Esophagus (tissue), 2 donors: Measurements from ENCODE around the gene IGFBPL1. TPM values are rescaled to one million over a fixed set of nuclear protein-coding genes. Genes with fewer than 3 reads are reported as not detected.

Source experiments
- H3K27ac ChIP-seq, 2 donors: one replicate each; pipeline ENCODE4 v1.5.1; 2013; ENCODE audit warnings: low read depth in 2 of 2, mild to moderate bottlenecking in 2 of 2, inconsistent platforms in 1 of 2, low read length in 1 of 2, moderate library complexity in 1 of 2
- H3K27me3 ChIP-seq, 2 donors: one replicate each; pipeline ENCODE4 v1.6.1; 2013; ENCODE audit warnings: low read length in 2 of 2, control low read depth in 1 of 2, mild to moderate bottlenecking in 1 of 2; ENCODE audit not compliant: insufficient read depth in 2 of 2, control insufficient read depth in 1 of 2
- H3K36me3 ChIP-seq, 2 donors: one replicate each; pipeline ENCODE4 v1.6.1; 2013; ENCODE audit warnings: low read length in 1 of 2; ENCODE audit not compliant: control insufficient read depth in 2 of 2, insufficient read depth in 2 of 2
- H3K4me1 ChIP-seq, 2 donors: one replicate each; pipeline ENCODE4 v1.6.1; 2013; ENCODE audit warnings: low read length in 1 of 2; ENCODE audit not compliant: control insufficient read depth in 2 of 2, insufficient read depth in 2 of 2
- H3K4me3 ChIP-seq, 2 donors: one replicate each; pipeline ENCODE4 v1.5.1; 2013; ENCODE audit warnings: low read length in 2 of 2, mild to moderate bottlenecking in 2 of 2, low read depth in 1 of 2, moderate library complexity in 1 of 2
- H3K9me3 ChIP-seq, 2 donors: one replicate each; pipeline ENCODE4 v1.6.1; 2013; ENCODE audit warnings: mild to moderate bottlenecking in 2 of 2, low read depth in 1 of 2, low read length in 1 of 2, moderate library complexity in 1 of 2; ENCODE audit not compliant: control insufficient read depth in 2 of 2, insufficient read depth in 1 of 2
- WGBS, 2 donors: extraction: QIAGEN DNeasy Blood & Tissue Kit; methylation state at CpG; one replicate each; pipeline ENCODE4 v1.1.7; 2013; 5-methylcytosine and 5-hydroxymethylcytosine counted together
- polyA plus RNA-seq, 2 donors: library from polyadenylated mRNA; stranded (reverse); fragments of 200-250 nt; gene quantifications; one replicate each; pipeline ENCODE4 v1.2.3, GENCODE V29; 2013
- donor health status: healthy with polysubstance abuse.
- donor health status: Bipolar disorder and iron deficiency.

Gene IGFBPL1
- polyA plus RNA-seq, 2 donors = 0.02 TPM; not detected in 1

DNA sequence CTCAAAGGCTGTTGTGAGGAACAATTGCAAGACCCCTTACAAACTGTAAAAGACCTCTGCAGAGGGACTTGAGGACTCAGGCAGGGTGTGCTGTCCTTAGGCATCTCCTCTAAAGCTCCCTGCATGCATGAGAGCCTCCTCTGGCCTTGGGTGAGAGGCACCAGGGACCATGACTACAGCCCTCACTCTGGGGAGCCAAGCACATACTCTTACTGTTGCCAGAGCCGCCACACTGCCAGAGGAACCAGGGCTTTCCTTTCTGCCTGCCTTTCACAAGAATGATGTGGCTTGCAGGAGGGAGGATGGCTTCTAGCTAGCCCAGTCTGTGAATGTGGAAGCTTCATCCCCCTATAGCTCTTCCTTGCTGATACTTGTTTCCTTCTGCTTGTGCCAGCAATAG lies 5.9 kb downstream of the IGFBPL1 start:
- no peaks in the 10 kb centered on the region for H3K36me3 ChIP-seq
- peaks cover 0 to 2% of the 10 kb centered on the region in 2 donors for H3K9me3 ChIP-seq
- H3K27ac ChIP-seq = no peak overlapping the region
- no peaks in the 10 kb centered on the region for H3K27me3 ChIP-seq
- H3K4me1 ChIP-seq = no peaks in the 10 kb centered on the region
- H3K4me3 ChIP-seq = no peak overlapping the region
- 98 to 100% methylated on average over 1 of the region's 1 CpG for WGBS, 2 donors

DNA sequence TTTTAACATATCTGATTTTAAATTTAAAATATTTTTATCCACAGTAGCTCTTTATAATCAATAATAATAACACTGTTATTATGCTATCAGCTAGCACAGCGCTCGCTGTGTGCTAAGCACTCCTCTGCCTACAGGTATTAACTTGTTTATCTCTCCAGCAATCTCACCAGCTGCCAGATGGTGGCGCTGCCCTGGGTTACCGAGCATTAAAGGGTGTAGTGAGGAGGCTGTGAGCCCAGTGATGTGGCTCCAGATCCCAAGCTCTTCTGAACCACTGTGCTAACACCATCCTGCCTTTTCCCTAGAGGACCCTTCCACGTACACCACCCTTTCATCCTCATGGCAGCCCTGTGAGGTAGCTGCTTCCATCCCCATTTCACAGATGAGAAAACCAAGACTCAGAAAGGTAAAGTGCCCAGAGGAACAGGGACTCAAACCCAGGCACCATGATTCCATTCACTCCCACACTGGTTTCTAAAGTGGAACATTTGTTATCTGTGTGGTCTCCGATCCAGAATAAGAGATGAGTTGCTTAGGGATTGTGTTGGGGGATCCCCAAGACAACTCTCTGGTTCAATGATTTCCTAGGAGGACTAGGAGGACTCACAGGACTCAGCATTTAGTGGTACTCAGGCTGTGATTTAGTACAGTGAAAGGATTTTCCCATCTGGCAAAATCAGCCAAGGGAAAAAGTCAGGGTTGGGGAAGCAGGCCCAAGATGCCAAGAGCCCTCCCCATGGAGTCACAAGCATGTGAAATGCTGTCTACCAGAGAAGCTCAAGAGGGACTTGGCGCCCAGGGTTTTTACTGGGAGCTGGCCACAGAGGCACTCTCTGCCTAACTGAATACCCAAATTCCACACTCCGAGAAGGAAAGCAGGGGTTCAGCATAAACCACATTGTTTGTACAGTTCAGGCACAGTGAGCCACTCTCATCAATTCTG lies 7.0 kb downstream of the IGFBPL1 start:
- H3K27me3 ChIP-seq = no peaks in the 10 kb centered on the region
- H3K27ac ChIP-seq = no peak overlapping the region
- peaks cover 0 to 2% of the 10 kb centered on the region in 2 donors for H3K9me3 ChIP-seq
- no peak overlapping the region for H3K4me3 ChIP-seq
- no peaks in the 10 kb centered on the region for H3K4me1 ChIP-seq
- 69 to 71% methylated on average over 8 of the region's 8 CpGs for WGBS, 2 donors
- H3K36me3 ChIP-seq = no peaks in the 10 kb centered on the region

DNA sequence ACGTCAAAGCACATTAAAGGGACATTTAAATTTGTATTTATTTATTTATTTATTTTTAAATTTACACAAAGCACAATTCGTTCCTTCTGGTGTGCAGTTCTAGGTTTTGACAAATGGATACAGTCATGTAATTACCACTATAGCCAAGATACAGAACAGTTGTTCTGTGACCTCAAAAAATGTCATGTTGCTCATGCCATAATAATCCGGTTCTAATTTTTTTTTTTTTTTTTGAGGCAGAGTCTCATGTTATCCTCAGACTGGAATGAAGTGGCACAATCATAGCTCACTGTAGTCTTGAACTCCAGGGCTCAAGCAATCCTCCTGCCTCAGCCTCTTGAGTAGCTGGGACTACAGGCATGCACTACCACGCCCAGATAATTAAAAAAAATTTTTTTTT lies 7.8 kb downstream of the IGFBPL1 start:
- Histone ChIP-seq H3K9me3 (peaks cover 0 to 2% of the 10 kb centered on the region in 2 donors), H3K4me3 (no peak overlapping the region), H3K27me3 (no peaks in the 10 kb centered on the region), H3K36me3 (no peaks in the 10 kb centered on the region), H3K4me1 (no peaks in the 10 kb centered on the region), H3K27ac (no peak overlapping the region)
- 68 to 69% methylated on average over 4 of the region's 4 CpGs for WGBS, 2 donors

DNA sequence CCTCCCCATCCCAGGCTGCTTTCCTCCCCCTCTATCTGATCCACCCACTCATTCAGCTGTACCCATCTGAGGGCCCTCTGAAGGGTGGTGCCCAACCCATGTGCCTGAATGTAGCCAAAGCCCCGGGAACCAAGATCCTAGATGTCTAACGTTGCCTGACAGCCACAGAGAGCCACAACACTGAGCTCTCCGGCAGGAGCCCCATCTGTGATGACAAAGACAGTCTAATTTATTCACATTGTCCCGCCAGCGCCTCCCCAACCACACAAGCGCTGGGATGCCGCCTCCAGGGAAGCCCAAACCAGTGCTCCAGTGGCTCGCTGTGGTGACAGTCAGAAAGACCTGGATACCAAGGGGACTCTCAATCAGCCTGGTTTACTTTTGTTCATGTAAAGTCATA lies 8.4 kb downstream of the IGFBPL1 start:
- Histone ChIP-seq H3K27me3 (no peaks in the 10 kb centered on the region), H3K36me3 (no peaks in the 10 kb centered on the region), H3K4me1 (no peaks in the 10 kb centered on the region), H3K9me3 (peaks cover 0 to 2% of the 10 kb centered on the region in 2 donors), H3K4me3 (no peak overlapping the region), H3K27ac (no peak overlapping the region)
- WGBS, 2 donors = 91 to 92% methylated on average over 8 of the region's 8 CpGs

DNA sequence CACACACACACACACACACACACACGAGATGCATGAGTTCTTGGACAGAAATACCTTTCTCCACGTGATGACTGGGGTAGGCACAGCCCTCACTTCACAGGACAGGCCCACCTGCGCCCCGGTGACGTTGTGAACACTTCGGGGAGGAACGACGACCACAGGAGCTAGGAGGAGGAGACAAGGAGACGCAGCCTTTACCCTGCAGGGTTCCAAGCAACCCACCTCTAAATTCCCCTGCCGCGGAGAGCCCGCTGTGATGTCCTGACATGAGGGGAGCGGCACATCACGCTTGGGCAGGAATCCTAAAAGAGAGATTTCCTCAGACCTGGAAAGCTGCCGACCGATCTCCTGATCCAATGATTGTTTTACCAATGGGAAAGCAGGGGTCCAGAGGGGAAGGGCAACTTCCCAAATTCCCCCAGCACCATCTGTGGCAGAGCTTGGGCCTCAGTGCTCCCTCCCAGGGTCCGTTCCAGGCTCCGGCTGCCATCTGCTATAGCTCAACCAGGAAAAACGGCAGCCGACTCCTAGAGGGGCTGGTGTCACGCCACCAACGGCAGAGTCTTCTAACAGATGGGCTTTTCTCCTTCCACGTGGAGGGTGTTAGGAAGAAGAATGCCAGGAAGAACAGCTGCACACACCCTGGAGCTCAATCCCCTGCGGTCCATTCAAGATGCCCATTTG lies 10.1 kb downstream of the IGFBPL1 start:
- Histone ChIP-seq H3K4me3 (no peak overlapping the region), H3K27me3 (no peaks in the 10 kb centered on the region), H3K36me3 (no peaks in the 10 kb centered on the region), H3K9me3 (peaks cover 0 to 2% of the 10 kb centered on the region in 2 donors), H3K4me1 (no peaks in the 10 kb centered on the region), H3K27ac (no peak overlapping the region)
- 44 to 51% methylated on average over 24 of the region's 24 CpGs for WGBS, 2 donors

DNA sequence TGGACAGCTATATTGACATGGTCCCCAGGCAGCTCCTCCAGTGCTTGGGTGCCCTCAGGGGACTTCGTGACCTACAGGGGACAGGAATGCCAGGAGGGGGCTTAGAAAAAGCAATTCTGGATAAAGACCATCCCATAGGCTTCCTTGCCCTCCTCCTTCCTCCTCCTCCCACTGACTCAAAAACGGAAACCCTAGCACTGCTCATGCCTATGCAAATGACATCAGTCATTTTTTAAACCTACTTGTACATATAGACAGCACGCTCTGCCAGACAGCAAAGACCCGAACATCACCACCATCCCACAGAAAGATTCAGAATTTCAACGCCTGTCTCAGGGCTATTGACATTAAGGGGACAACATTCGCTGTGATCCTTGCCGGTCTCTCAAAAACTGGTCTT lies 11.0 kb downstream of the IGFBPL1 start:
- no peak overlapping the region for H3K27ac ChIP-seq
- no peaks in the 10 kb centered on the region for H3K36me3 ChIP-seq
- no peaks in the 10 kb centered on the region for H3K4me1 ChIP-seq
- WGBS, 2 donors = 72 to 77% methylated on average over 7 of the region's 7 CpGs
- H3K9me3 ChIP-seq = no peaks in the 10 kb centered on the region
- H3K27me3 ChIP-seq = no peaks in the 10 kb centered on the region
- no peak overlapping the region for H3K4me3 ChIP-seq

DNA sequence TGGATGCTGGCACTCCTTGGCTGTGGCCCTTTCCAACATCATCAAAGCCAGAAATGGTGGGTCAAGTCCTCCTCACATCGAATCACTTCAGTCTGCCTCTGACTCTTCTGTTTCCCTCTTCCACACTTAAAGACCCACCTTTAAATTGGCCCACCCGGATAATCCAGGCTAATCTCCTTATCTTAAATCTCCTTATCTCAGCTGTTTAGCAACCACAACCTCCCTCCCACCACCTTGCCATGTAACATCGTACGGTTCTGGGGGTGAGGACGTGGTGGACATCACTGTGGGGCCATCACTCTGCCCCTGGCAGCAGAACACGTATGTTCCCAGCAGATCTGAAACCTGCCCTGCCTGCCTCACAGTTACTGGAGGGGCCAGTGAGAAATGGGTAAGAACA lies 11.5 kb downstream of the IGFBPL1 start:
- H3K27me3 ChIP-seq = no peaks in the 10 kb centered on the region
- WGBS, 2 donors = 84 to 86% methylated on average over 6 of the region's 6 CpGs
- H3K4me1 ChIP-seq = no peaks in the 10 kb centered on the region
- H3K36me3 ChIP-seq = no peaks in the 10 kb centered on the region
- H3K9me3 ChIP-seq = no peaks in the 10 kb centered on the region
- no peak overlapping the region for H3K4me3 ChIP-seq
- H3K27ac ChIP-seq = no peak overlapping the region

DNA sequence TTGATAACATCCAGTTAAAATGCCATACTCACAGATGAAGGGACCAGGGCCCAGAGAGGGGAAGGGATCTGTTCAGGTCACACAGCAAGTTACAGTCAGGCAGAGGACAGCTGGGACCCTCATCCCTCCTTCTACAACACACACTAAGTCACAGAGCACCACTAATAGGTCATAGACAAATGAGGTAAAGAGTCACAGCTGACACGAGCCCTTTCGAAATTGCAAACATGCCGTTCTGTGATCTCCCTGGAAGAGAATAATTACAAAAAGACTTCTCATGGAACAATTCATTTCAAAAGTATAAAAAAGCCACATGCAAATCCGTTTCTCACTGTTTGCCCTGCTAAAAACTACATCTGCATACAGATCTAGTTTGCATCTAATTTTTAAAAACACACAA lies 15.5 kb downstream of the IGFBPL1 start:
- Histone ChIP-seq H3K36me3 (no peaks in the 10 kb centered on the region), H3K27me3 (peaks cover 0 to 6% of the 10 kb centered on the region in 2 donors), H3K4me3 (no peak overlapping the region), H3K9me3 (no peaks in the 10 kb centered on the region), H3K4me1 (no peaks in the 10 kb centered on the region), H3K27ac (no peak overlapping the region)
- 40 to 52% methylated on average over 4 of the region's 4 CpGs for WGBS, 2 donors

DNA sequence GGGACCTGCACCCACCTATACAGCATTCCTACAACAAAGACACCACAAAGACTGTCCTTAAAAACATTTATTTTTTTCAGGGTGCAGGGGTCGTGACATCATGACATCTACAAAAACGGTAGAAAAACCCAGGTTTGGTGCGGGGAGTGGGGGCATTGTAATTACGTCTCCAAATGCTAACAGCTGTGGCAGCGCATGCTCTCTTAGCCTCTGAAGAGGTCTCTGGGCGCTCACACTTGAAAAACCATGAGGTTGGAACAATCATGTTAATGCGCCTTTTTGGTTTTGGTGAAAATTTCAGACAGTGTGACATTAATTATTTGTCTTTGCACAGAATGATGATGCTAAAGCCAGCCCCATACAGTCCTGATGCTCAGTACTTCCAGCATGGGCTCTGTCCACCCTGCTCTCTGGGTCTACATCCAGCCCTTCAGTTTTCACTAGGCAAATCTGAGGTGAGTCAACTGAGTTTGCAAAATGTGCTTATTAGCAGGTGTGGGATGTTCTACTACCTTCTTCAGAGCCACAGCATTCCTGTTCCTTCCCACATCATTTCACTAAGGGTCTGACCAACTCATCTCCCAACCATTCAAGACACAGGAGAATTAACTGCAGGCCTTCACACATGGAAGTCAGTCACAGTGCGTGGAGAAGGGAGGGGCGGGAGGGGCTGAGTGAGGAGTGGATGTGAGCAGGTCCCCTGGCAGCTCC lies 17.6 kb downstream of the IGFBPL1 start:
- no peaks in the 10 kb centered on the region for H3K36me3 ChIP-seq
- 86 to 87% methylated on average over 9 of the region's 9 CpGs for WGBS, 2 donors
- peaks cover 0 to 6% of the 10 kb centered on the region in 2 donors for H3K27me3 ChIP-seq
- no peak overlapping the region for H3K27ac ChIP-seq
- H3K9me3 ChIP-seq = no peaks in the 10 kb centered on the region
- no peaks in the 10 kb centered on the region for H3K4me1 ChIP-seq
- H3K4me3 ChIP-seq = no peak overlapping the region
